Stimulated activated naive B cell treated with anti-CD40 and anti-IgM and Interleukin-4, amounts not matched to agents 10 μg/mL and 1 μg/mL and 100 μg/mL, for 72 hours (primary cell): ENCODE measurements around the gene GALT.

Source experiments
- ATAC-seq, 2 donors: fragments of 150-1000 bp; cut with Tn5 transposase; replicated peaks; 2 replicates each; pipeline ENCODE4 v1.10.0; 2021; ENCODE audit warnings: moderate library complexity in 1 of 2
- DNase-seq: peaks from one replicate; pipeline ENCODE4 v3.0.0; 2021
- H3K27ac Mint-ChIP-seq: one replicate; pipeline ENCODE4 v1.8.0; 2022; ENCODE audit warnings: mild to moderate bottlenecking, mixed read lengths
- H3K27me3 Mint-ChIP-seq, 2 donors: one replicate each; pipeline ENCODE4 v1.8.0; 2022; ENCODE audit warnings: mixed read lengths in 2 of 2
- H3K36me3 Mint-ChIP-seq, 2 donors: one replicate each; pipeline ENCODE4 v1.8.0; 2022; ENCODE audit warnings: mixed read lengths in 2 of 2, mild to moderate bottlenecking in 1 of 2
- H3K4me1 Mint-ChIP-seq, 2 donors: one replicate each; pipeline ENCODE4 v1.8.0; 2022; ENCODE audit warnings: mixed read lengths in 2 of 2, mild to moderate bottlenecking in 1 of 2
- H3K4me3 Mint-ChIP-seq, 2 donors: one replicate each; pipeline ENCODE4 v1.8.0; 2022; ENCODE audit warnings: mild to moderate bottlenecking in 2 of 2, mixed read lengths in 2 of 2, moderate library complexity in 1 of 2
- H3K9me3 Mint-ChIP-seq, 2 donors: one replicate each; pipeline ENCODE4 v1.8.0; 2022; ENCODE audit warnings: mixed read lengths in 2 of 2, mild to moderate bottlenecking in 1 of 2

GALT gene

DNA sequence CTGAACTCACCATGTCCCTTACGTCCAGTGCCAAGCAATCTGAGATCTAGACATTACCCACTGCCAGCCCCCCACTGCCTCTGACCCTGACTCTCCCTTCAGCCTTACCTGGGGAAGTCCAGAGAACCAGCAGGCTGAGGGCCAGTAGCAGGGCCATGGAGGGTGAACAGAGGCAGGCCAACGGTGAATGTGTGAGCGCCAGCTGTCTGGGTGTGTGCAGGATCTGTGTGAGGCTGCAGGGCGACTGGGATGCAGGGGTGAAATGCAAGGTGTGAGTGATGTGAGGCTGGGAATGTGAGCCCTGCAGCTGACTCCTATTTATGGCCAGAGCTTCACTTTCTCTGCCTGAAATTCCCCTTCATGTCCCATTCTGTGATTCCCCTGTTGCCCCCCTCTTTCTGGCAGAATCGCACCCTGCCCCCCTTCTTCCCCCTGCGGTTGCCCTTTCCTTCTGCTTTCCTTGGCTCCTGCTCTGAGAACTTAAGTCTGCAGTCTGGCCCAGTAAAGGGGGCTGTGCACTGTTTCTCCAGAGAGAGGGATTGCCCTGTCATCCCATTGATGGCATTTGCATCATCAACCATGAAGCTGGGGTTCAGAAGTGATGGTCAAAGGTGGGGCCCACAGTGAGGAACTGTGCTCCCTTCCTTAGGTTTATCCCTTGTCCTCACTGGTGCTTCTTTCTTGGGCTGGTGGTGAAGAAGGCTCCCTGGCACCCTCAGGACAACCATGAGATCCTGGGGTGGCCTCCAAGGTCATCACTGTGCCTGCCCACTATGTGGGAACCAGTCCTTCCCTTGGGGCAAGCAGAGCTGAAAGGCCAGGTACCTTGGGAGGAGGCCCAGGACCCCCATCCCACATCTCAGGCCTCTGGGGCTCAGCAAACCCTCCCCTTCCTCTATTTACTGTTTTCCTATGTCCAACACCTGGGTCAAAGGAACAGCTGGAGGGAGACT lies 44.8 kb downstream of the GALT start, which contains the start of gene CCL19:
Gene CCL19 (minus strand): TSS at position 294 of the 953 bp plus-strand sequence. CDS start 137 bp downstream, at position 157.
- ATAC-seq (no peak), DNase-seq (no peak)
- H3K27me3 Mint-ChIP-seq, result peaks cover 5 to 19% of the 10 kb centered on the region in 2 donors
- no peaks in the 10 kb centered on the region for H3K9me3 Mint-ChIP-seq
- H3K27ac Mint-ChIP-seq, result no peak within 1 kb of the TSS
- H3K4me3 Mint-ChIP-seq, result no peak within 1 kb of the TSS
- peaks cover 0 to 6% of the 10 kb centered on the region in 2 donors for H3K4me1 Mint-ChIP-seq
- H3K36me3 Mint-ChIP-seq, result no peaks in the 10 kb centered on the region

GRCh38 chr9:34691936-34692315 lies 45.5 kb downstream of the GALT start:
- peaks cover 0 to 6% of the 10 kb centered on the region in 2 donors for H3K4me1 Mint-ChIP-seq
- DNase-seq (no peak), ATAC-seq (no peak)
- H3K27ac Mint-ChIP-seq, result no peak overlapping the region
- no peaks in the 10 kb centered on the region for H3K36me3 Mint-ChIP-seq
- peaks cover 5 to 22% of the 10 kb centered on the region in 2 donors for H3K27me3 Mint-ChIP-seq
- no peaks in the 10 kb centered on the region for H3K9me3 Mint-ChIP-seq
- H3K4me3 Mint-ChIP-seq, result no peak overlapping the region

DNA sequence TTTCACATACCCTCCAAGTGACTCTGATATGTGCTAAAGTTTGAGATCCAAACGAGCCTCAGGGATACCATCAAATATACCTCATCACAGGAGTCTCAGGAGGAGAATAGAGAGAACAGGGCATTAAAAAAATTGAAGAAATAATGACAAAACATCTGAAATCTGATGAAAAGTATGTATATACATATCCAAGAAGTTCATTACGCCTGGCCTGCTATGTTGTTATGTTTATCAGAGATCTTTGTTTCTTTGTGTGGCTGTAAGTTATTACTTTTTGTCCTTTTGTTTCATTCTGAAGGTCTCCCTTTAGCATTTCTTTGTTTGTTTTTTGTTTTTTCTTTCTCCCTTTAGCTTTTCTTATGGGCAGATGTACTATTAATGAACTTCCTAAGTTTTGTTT lies 47.1 kb downstream of the GALT start:
- Mint-ChIP-seq H3K4me3 (no peak overlapping the region), H3K4me1 (peaks cover 0 to 6% of the 10 kb centered on the region in 2 donors), H3K9me3 (no peaks in the 10 kb centered on the region), H3K36me3 (no peaks in the 10 kb centered on the region), H3K27me3 (peaks cover 5 to 24% of the 10 kb centered on the region in 2 donors), H3K27ac (no peak overlapping the region)
- ATAC-seq (no peak), DNase-seq (no peak)

- DNase-seq (no peak), ATAC-seq (no peak)
- no peaks in the 10 kb centered on the region for H3K36me3 Mint-ChIP-seq
- no peak overlapping the region for H3K4me3 Mint-ChIP-seq
- H3K9me3 Mint-ChIP-seq, result no peaks in the 10 kb centered on the region
- H3K27me3 Mint-ChIP-seq, result peaks cover 10 to 20% of the 10 kb centered on the region in 2 donors
- H3K4me1 Mint-ChIP-seq, result peaks cover 0 to 6% of the 10 kb centered on the region in 2 donors
- H3K27ac Mint-ChIP-seq, result no peak overlapping the region
These were observed 48.3 kb downstream of the GALT start for GRCh38 chr9:34694811-34695210.
